Prostate gland (tissue), 2 donors: ENCODE data around the gene ARL13A.

ENCODE experiments used
- POLR2A ChIP-seq: fragments of 450-650 bp; IDR thresholded peaks from one replicate; pipeline ENCODE4 v1.6.1; 2016; ENCODE audit warnings: antibody characterized with exemption, mild to moderate bottlenecking
- POLR2AphosphoS5 ChIP-seq: sonication (generic); formaldehyde crosslinking; IDR thresholded peaks from one replicate; pipeline ENCODE4 v1.6.1; 2017; ENCODE audit warnings: antibody characterized with exemption
- TF ChIP-seq, protein P1 (sequence below), 4 experiments: fragments of 200-600 bp in 2 of 4; fragments of 450-650 bp in 2 of 4; sonication (generic) in 2 of 4; IDR thresholded peaks; 1 replicate in 3 of 4; 2 replicates in 1 of 4; pipeline ENCODE4 v1.5.1; 2016 to 2019; ENCODE audit warnings: antibody characterized with exemption in 4 of 4, mild to moderate bottlenecking in 2 of 4, moderate library complexity in 2 of 4

DNA sequence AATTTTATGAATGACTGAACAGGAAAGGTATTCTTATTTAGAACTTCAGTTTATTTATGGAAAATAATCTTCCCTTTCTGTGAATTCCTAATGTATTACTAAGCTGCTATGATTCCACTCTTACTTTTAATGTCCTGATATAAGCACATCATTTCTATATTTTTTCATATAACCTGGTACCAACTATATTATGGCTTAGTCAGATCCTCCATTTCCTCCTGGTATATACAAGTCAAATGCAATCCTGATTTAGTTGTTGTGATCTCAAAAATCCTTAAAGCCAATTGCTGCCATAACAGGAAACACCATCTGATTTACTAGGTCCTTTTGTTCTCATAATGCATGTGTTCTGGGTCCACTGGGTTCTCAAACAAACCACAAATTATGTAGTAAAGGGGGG, 55.6 kb downstream of the ARL13A start:
- TF ChIP-seq, protein P1, sequence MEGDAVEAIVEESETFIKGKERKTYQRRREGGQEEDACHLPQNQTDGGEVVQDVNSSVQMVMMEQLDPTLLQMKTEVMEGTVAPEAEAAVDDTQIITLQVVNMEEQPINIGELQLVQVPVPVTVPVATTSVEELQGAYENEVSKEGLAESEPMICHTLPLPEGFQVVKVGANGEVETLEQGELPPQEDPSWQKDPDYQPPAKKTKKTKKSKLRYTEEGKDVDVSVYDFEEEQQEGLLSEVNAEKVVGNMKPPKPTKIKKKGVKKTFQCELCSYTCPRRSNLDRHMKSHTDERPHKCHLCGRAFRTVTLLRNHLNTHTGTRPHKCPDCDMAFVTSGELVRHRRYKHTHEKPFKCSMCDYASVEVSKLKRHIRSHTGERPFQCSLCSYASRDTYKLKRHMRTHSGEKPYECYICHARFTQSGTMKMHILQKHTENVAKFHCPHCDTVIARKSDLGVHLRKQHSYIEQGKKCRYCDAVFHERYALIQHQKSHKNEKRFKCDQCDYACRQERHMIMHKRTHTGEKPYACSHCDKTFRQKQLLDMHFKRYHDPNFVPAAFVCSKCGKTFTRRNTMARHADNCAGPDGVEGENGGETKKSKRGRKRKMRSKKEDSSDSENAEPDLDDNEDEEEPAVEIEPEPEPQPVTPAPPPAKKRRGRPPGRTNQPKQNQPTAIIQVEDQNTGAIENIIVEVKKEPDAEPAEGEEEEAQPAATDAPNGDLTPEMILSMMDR (IDR thresholded peaks at IDR 0.05) = no peak
- TF ChIP-seq POLR2AphosphoS5 (no peak), POLR2A (no peak)
